Measurements from ENCODE around the gene RYR2.

Gene RYR2

DNA sequence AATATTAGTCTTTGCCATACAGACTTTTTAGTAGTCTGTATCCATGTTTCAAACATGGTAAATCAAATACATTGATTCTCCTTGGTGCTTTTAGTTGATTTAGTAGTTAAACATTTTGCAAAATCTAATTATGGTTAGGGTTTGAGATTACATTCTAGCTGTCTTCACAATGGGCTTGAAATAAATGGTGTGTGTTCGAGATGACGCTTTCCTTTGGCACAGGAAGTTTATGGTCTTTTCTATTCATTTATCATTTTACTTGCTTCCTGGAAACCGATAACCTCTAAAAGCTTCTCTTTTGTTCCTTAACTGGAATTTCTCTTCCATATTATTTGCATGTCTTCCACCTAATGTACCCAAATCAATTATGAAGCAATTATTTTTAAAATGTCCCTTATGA lies 810.4 kb downstream of the RYR2 start:
- H3K4me3 ChIP-seq (ENCODE audit: low read depth, low read length) = no peak overlapping the region
- DNase-seq (ENCODE audit: low read depth) = no peak
- TF ChIP-seq, protein P1, sequence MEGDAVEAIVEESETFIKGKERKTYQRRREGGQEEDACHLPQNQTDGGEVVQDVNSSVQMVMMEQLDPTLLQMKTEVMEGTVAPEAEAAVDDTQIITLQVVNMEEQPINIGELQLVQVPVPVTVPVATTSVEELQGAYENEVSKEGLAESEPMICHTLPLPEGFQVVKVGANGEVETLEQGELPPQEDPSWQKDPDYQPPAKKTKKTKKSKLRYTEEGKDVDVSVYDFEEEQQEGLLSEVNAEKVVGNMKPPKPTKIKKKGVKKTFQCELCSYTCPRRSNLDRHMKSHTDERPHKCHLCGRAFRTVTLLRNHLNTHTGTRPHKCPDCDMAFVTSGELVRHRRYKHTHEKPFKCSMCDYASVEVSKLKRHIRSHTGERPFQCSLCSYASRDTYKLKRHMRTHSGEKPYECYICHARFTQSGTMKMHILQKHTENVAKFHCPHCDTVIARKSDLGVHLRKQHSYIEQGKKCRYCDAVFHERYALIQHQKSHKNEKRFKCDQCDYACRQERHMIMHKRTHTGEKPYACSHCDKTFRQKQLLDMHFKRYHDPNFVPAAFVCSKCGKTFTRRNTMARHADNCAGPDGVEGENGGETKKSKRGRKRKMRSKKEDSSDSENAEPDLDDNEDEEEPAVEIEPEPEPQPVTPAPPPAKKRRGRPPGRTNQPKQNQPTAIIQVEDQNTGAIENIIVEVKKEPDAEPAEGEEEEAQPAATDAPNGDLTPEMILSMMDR (IDR thresholded peaks at IDR 0.05; ENCODE audit: control insufficient read depth, extremely low read depth, insufficient read depth) = no peak

DNA sequence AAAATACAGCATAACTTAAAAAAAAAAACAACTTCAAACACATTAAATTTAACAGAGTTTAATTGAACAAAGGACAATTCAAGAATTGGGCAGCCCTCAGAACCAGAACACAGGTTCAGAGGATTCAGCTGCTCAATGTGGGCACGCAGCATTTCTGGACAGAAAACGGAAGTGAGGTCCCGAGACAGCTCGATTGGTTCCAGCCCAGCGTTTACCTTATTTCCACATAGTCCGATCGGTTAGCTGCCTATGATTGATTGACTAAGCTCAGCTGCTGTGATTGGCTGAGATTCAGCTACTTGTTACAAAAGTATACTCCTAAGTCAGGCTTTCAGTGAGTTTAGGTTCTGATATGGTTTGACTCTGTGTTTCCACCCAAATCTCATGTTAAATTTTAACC lies 815.5 kb downstream of the RYR2 start:
- no peak overlapping the region for H3K4me3 ChIP-seq (ENCODE audit: low read depth, low read length)
- TF ChIP-seq, protein P1 (IDR thresholded peaks at IDR 0.05; ENCODE audit: control insufficient read depth, extremely low read depth, insufficient read depth) = no peak
- DNase-seq (ENCODE audit: low read depth) = no peak

DNA sequence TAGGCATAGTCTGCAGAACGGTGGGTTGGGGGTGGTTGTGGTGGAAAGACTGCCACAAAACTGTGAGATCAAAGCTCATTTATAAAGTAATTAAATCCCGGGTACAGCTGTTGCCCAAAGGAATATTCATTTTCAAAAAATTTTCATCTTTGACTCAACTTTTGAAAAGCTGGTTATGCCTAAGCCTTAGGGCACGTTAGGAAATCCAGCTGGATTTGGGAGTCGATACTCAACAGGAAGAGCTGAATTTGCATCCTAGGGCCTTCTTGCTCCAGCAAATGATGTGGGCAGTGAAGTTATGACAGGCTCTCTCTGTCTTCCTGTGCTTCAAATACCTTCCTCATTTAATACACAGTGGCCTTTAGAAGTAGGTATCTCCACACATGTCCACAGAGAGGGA lies 817.0 kb downstream of the RYR2 start:
- DNase-seq (ENCODE audit: low read depth) = no peak
- no peak overlapping the region for H3K4me3 ChIP-seq (ENCODE audit: low read depth, low read length)
- TF ChIP-seq, protein P1 (IDR thresholded peaks at IDR 0.05; ENCODE audit: control insufficient read depth, extremely low read depth, insufficient read depth) = no peak

DNA sequence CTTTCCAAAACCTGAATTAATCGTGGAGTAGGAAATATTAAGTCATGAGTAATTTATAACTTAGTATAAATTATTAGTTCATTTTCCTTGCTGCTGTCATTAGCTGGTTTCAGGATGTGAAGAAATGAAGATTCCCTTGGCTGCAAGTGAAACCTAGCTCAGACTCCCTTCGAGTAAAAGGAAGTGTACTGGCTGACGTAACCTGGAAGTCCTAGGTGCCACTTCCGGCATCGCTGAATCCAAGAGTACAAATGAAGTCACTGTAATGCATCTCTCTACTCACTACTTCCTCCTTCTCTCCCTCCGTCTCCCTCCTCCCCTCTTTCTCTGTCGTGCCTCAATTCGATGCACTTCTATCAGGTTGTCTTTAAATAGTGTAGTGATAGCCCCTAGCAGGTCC lies 820.0 kb downstream of the RYR2 start:
- no peak overlapping the region for H3K4me3 ChIP-seq (ENCODE audit: low read depth, low read length)
- TF ChIP-seq, protein P1 (IDR thresholded peaks at IDR 0.05; ENCODE audit: control insufficient read depth, extremely low read depth, insufficient read depth) = no peak
- DNase-seq (ENCODE audit: low read depth) = no peak

DNA sequence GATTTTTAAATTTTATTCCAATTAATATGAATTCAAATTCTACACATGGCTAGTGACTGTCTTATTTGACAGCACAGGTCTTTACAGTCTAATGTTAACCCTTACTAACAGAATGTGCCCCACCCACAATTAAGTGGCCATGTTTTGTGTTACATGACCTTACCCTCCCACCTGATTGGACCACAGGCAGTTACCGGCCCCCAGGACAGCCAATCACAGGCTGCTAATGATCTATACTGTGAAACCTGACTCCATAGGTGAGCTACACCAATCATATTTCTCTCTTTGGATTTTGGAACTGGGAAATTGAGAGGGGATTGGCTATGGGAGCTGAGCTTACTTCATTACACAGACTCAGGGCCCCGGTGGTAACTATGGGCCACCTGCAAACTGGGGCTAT lies 821.2 kb downstream of the RYR2 start:
- no peak overlapping the region for H3K4me3 ChIP-seq (ENCODE audit: low read depth, low read length)
- no peak for DNase-seq (ENCODE audit: low read depth)
- TF ChIP-seq, protein P1 (IDR thresholded peaks at IDR 0.05; ENCODE audit: control insufficient read depth, extremely low read depth, insufficient read depth) = no peak

DNA sequence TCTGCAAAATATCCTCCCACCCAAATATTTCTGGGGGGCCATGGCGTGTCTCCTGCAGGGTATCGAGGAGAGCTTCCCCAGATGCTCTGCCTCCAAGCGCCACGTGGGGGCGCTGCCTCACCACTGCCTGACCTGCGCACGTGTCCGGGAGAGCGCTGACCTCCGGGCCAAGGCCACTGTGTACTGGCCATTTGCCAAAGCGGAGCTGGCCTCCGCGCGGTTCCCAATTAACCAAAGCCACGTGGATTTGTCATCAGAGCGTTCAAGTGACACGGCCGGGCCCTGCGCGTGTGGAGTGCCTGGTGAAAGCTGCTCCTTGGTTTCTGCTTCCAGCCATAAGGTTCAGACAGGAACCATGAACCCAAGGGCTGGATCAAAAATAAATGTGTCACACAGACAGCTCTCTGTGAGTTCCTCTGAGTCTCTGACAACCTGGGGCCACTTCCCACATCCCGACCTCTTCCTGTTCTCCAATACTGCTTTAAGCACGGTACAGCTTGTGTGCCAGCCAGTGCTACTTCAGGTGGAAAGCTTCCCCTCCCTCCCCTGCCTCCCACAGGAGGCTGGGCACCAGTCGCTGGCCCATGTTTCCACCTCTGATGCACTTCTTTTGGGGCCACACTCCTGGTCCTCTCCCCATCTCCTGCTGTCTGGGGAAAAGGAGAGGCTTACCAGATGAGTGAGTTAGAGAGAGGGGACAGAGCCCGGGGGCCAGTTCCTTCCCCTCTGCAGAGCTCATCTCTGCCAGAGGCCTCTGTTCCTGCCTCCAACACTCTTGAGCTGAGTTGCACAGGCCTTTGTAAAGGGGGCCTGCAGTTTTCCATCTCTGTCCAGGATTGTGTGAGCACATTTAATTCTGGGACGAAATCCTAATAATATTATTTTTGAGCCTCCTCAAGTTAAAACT lies 822.6 kb downstream of the RYR2 start:
- TF ChIP-seq, protein P1 (IDR thresholded peaks at IDR 0.05; ENCODE audit: control insufficient read depth, extremely low read depth, insufficient read depth) = peak; percentile 97
- H3K4me3 ChIP-seq (ENCODE audit: low read depth, low read length) = no peak overlapping the region
- DNase-seq (ENCODE audit: low read depth) = peak; percentile 52
